ENCODE measurements around the gene CSGALNACT2. TPM values are rescaled to one million over a fixed set of nuclear protein-coding genes. Genes with fewer than 3 reads are reported as not detected.

Gene CSGALNACT2
- total and polyA plus RNA-seq, 12 donors = 4.6 to 12.9 (median 9.6) TPM

DNA sequence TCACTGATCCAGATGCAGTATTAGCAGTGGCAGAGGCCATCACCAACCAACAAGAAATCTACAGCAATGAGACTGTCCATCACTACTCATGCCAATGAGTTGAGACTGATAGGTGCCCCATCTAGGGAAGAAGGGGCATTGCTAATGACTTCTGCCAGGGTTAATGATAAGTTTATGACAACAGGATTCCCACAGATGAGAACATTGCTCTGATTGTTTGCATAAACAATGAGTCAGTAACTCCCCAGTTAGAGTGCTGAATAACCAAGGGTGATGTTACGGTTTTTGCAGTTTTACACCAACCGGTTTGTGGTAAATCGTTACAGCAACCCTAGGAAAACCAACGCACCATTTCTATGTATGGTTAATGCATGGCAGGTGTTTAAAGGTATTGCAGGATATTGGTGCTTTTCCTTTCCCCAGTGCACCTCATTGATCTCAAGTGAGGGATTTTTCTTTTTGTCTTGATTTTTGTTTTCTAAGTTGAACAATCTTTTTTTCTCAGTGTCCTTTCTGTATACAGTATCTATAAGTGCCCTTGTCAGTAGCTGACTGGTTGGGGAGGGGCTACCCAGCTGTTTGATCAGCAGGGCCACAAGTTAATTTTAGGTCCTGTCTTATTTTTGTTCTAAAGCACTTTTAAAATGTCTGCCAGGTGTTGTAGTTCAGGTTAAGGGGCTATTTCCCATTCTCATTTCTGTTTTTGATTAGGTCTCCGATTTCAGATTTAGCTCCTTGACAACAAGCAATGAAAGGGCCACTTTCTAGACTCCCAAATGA is 3.9 kb upstream of the CSGALNACT2 start:
- ATAC-seq (no peak), DNase-seq (no peak)
- peaks cover 3 to 36% (median 10%) of the 10 kb centered on the region in 9 donors for H3K4me1 ChIP-seq
- no peaks in the 10 kb centered on the region for H3K36me3 ChIP-seq
- WGBS, 2 donors = 93 to 94% methylated on average over 5 of the region's 5 CpGs
- H3K9me3 ChIP-seq = no peaks in the 10 kb centered on the region
- H3K27me3 ChIP-seq = no peaks in the 10 kb centered on the region
- no peak overlapping the region for H3K27ac ChIP-seq
- intact Hi-C loops (cut with DNase I) = no loop called here
- TF ChIP-seq CTCF (IDR thresholded peaks at IDR 0.05) = no peak
- no peak overlapping the region for H3K4me3 ChIP-seq

DNA sequence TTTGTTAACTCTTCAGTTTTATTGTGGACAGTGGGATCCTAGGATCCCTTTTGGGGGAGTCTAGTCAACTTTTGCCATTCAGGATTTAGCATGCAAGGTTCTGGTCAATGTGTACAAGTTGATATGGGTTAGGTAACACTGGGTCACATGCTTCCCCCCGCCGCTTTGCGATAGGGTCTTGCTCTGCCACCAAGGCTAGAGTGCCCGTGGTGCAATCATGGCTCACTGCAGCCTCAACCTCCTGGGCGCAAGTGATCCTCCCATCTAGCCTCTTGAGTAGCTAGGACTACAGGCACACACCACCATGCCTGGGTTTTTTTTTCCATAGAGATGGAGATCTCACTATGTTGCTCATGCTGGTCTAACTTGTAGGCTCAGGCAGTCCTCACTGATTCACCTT is 3.2 kb upstream of the CSGALNACT2 start:
- no peak overlapping the region for H3K4me3 ChIP-seq
- peaks cover 3 to 37% (median 17%) of the 10 kb centered on the region in 9 donors for H3K4me1 ChIP-seq
- WGBS, 2 donors = 90 to 97% methylated on average over 5 of the region's 5 CpGs
- DNase-seq (no peak), ATAC-seq (no peak)
- intact Hi-C loops (cut with DNase I) = no loop called here
- no peak overlapping the region for H3K27ac ChIP-seq
- no peaks in the 10 kb centered on the region for H3K36me3 ChIP-seq
- H3K9me3 ChIP-seq = no peaks in the 10 kb centered on the region
- no peak for TF ChIP-seq CTCF (IDR thresholded peaks at IDR 0.05)
- H3K27me3 ChIP-seq = no peaks in the 10 kb centered on the region

DNA sequence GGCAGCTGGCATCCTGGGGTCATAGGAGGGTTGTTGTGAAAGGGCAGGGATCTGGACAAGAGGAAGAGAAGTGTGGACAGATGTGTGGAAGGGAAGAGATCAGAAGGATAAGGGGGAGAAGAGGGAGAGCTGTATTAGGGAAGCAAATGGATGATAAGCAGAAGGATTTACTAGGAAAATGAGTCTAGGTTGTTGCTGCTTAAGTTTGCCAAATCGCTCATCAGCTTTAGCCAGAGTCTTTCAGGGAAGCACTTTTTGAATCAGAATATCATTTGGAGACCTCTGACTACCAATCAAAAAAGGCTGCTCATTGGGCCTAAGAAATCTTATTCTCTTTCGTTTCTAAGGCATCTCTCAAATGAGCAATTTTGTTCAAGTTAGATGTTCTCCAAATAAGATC is 2.6 kb upstream of the CSGALNACT2 start:
- WGBS, 2 donors = 92 to 98% methylated on average over 2 of the region's 2 CpGs
- Histone ChIP-seq H3K27ac (no peak overlapping the region), H3K36me3 (no peaks in the 10 kb centered on the region), H3K4me3 (no peak overlapping the region), H3K4me1 (peaks cover 3 to 42% (median 19%) of the 10 kb centered on the region in 9 donors), H3K9me3 (no peaks in the 10 kb centered on the region), H3K27me3 (no peaks in the 10 kb centered on the region)
- ATAC-seq (no peak), DNase-seq (no peak)
- TF ChIP-seq CTCF (IDR thresholded peaks at IDR 0.05) = no peak
- intact Hi-C loops (cut with DNase I) = no loop called here

DNA sequence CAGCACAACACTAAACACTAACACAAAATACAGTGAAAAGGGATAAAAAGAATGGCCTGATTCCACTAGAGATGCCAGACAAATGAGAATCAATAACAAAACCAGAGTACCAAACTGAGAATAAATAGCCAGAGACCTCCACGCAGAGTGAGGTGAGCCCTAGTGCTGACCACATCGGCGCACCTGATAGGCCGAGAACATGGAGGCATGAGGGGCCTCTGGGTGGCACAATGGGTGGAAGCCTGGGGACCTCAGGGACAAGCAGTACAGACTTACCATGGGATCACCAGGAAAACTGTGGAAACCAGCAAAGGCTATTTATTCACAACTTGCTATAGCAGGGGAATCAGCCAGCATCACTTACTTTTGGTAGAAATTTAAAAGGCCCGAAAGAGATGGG is 1.8 kb upstream of the CSGALNACT2 start:
- Histone ChIP-seq H3K27ac (no peak overlapping the region), H3K9me3 (no peaks in the 10 kb centered on the region), H3K27me3 (no peaks in the 10 kb centered on the region), H3K4me1 (peaks cover 3 to 49% (median 19%) of the 10 kb centered on the region in 9 donors), H3K4me3 (peak overlapping the region in 1 of 10 donors; percentile 85), H3K36me3 (no peaks in the 10 kb centered on the region)
- intact Hi-C loops (cut with DNase I) = no loop called here
- WGBS, 2 donors = 97 to 99% methylated on average over 5 of the region's 5 CpGs
- ATAC-seq = no peak
- TF ChIP-seq CTCF (IDR thresholded peaks at IDR 0.05) = no peak
- DNase-seq = no peak

Measured in heart right ventricle (tissue), 16 donors.